DOHH2 (cell line): ENCODE results near the gene TTC12.

Experiments
- H3F3A ChIP-seq: fragments of 200-600 bp; sonication (generic), shearing (Covaris generic); 2 replicates; pipeline ENCODE4 v1.6.0; 2016; ENCODE audit warnings: antibody characterized with exemption, mild to moderate bottlenecking; ENCODE audit not compliant: control insufficient read depth, insufficient read depth
- H3K27ac ChIP-seq: fragments of 200-600 bp; sonication (generic); 2 replicates; pipeline ENCODE4 v1.5.1; 2014; ENCODE audit warnings: low read depth, mild to moderate bottlenecking, low read length, moderate library complexity
- H3K27me3 ChIP-seq: fragments of 200-600 bp; sonication (generic); 2 replicates; pipeline ENCODE4 v1.6.1; 2014; ENCODE audit warnings: mild to moderate bottlenecking, low read length, mixed read lengths; ENCODE audit not compliant: control insufficient read depth
- H3K36me3 ChIP-seq: fragments of 200-600 bp; sonication (generic); 2 replicates; pipeline ENCODE4 v1.6.1; 2014; ENCODE audit warnings: mild to moderate bottlenecking, low read length, moderate library complexity, mixed read lengths; ENCODE audit not compliant: control insufficient read depth
- H3K4me1 ChIP-seq: fragments of 200-600 bp; sonication (generic); 2 replicates; pipeline ENCODE4 v1.6.1; 2014; ENCODE audit warnings: mild to moderate bottlenecking, low read length, mixed read lengths; ENCODE audit not compliant: control insufficient read depth
- H3K4me2 ChIP-seq: fragments of 200-600 bp; sonication (generic); 2 replicates; pipeline ENCODE4 v1.6.0; 2014; ENCODE audit warnings: mild to moderate bottlenecking, low read length, moderate library complexity
- H3K4me3 ChIP-seq: fragments of 200-600 bp; sonication (generic); 2 replicates; pipeline ENCODE4 v1.5.1; 2014; ENCODE audit warnings: mild to moderate bottlenecking, low read length, mixed read lengths
- H3K79me2 ChIP-seq: fragments of 200-600 bp; sonication (generic); 2 replicates; pipeline ENCODE4 v1.6.1; 2014; ENCODE audit warnings: mild to moderate bottlenecking, low read length, mixed read lengths; ENCODE audit not compliant: control insufficient read depth
- H3K9me2 ChIP-seq: fragments of 200-600 bp; sonication (generic); replicated peaks from 2 replicates; pipeline ENCODE4 v1.6.1; 2014; ENCODE audit warnings: mild to moderate bottlenecking, low read length, mixed read lengths; ENCODE audit not compliant: control insufficient read depth
- H3K9me3 ChIP-seq: fragments of 200-600 bp; sonication (generic); 2 replicates; pipeline ENCODE4 v1.6.1; 2014; ENCODE audit warnings: antibody characterized with exemption, low read length, mixed read lengths; ENCODE audit not compliant: control insufficient read depth, insufficient read depth
- H4K20me1 ChIP-seq: fragments of 200-600 bp; sonication (generic); 2 replicates; pipeline ENCODE4 v1.6.0; 2014; ENCODE audit warnings: low read depth, mild to moderate bottlenecking, antibody characterized with exemption, low read length, moderate library complexity; ENCODE audit not compliant: control insufficient read depth, insufficient read depth
- CTCF ChIP-seq: fragments of 200-600 bp; sonication (generic); IDR thresholded peaks from one replicate; pipeline ENCODE4 v1.5.1; 2014; ENCODE audit warnings: antibody characterized with exemption, mild to moderate bottlenecking, low read depth, low read length; ENCODE audit not compliant: poor library complexity, severe bottlenecking
- EZH2phosphoT487 ChIP-seq: fragments of 200-600 bp; sonication (generic); IDR thresholded peaks from 2 replicates; pipeline ENCODE4 v1.6.1; 2017; ENCODE audit warnings: borderline replicate concordance, mild to moderate bottlenecking, antibody characterized with exemption, low read length, moderate library complexity, mixed read lengths

Gene TTC12

GRCh38 chr11:113372309-113372708 is 57.9 kb downstream of the TTC12 start:
- H3K9me2 ChIP-seq: no peaks in the 10 kb centered on the region
- no peaks in the 10 kb centered on the region for H3F3A ChIP-seq
- no peaks in the 10 kb centered on the region for H3K79me2 ChIP-seq
- no peaks in the 10 kb centered on the region for H3K9me3 ChIP-seq
- no peak overlapping the region for H3K27ac ChIP-seq
- H3K36me3 ChIP-seq: no peaks in the 10 kb centered on the region
- TF ChIP-seq CTCF (peak; percentile 10), EZH2phosphoT487 (no peak)
- H3K27me3 ChIP-seq: no peaks in the 10 kb centered on the region
- no peak overlapping the region for H3K4me2 ChIP-seq
- no peaks in the 10 kb centered on the region for H3K4me1 ChIP-seq
- no peaks in the 10 kb centered on the region for H4K20me1 ChIP-seq
- no peak overlapping the region for H3K4me3 ChIP-seq

- TF ChIP-seq CTCF (no peak), EZH2phosphoT487 (no peak)
Measured at GRCh38 chr11:113373306-113373705, 58.9 kb downstream of the TTC12 start.

GRCh38 chr11:113373981-113374560 is 59.7 kb downstream of the TTC12 start:
- H3K27me3 ChIP-seq: no peaks in the 10 kb centered on the region
- TF ChIP-seq CTCF: no peak
- TF ChIP-seq EZH2phosphoT487: no peak
- no peaks in the 10 kb centered on the region for H3F3A ChIP-seq
- H3K27ac ChIP-seq: no peak overlapping the region
- H3K9me2 ChIP-seq: no peaks in the 10 kb centered on the region
- H3K4me1 ChIP-seq: no peaks in the 10 kb centered on the region
- H3K4me2 ChIP-seq: no peak overlapping the region
- H3K79me2 ChIP-seq: no peaks in the 10 kb centered on the region
- no peaks in the 10 kb centered on the region for H3K36me3 ChIP-seq
- H3K4me3 ChIP-seq: no peak overlapping the region
- no peaks in the 10 kb centered on the region for H3K9me3 ChIP-seq
- H4K20me1 ChIP-seq: no peaks in the 10 kb centered on the region

More at GRCh38 chr11:113373306-113373705, 58.9 kb downstream of the TTC12 start:
- H3K4me3 ChIP-seq: no peak overlapping the region
- no peaks in the 10 kb centered on the region for H3K4me1 ChIP-seq
- no peaks in the 10 kb centered on the region for H3K36me3 ChIP-seq
- H3K9me3 ChIP-seq: no peaks in the 10 kb centered on the region
- no peak overlapping the region for H3K27ac ChIP-seq
- H3K79me2 ChIP-seq: no peaks in the 10 kb centered on the region
- no peak overlapping the region for H3K4me2 ChIP-seq
- no peaks in the 10 kb centered on the region for H3K9me2 ChIP-seq
- H4K20me1 ChIP-seq: no peaks in the 10 kb centered on the region
- no peaks in the 10 kb centered on the region for H3K27me3 ChIP-seq
- no peaks in the 10 kb centered on the region for H3F3A ChIP-seq
